Heart left ventricle (tissue), 16 donors: Measurements from ENCODE around the gene RPL3. TPM values are rescaled to one million over a fixed set of nuclear protein-coding genes. Genes with fewer than 3 reads are reported as not detected.

Source experiments
- ATAC-seq, 4 donors: fragments of 200-7000 bp; cut with Tn5 transposase; one replicate each; pipeline ENCODE4 v1.9.1; 2020 to 2022; ENCODE audit warnings: moderate library complexity in 4 of 4, mild to moderate bottlenecking in 3 of 4, moderate number of reproducible peaks in 1 of 4
- DNase-seq, 5 donors: peaks; one replicate each; pipeline ENCODE4 v3.0.0-alpha.2; 2020
- H3K27ac ChIP-seq, 12 donors: fragments of 200-600 bp; sonication (generic) in 4 of 12; one replicate each; pipeline versions ENCODE4 v1.5.0 to v1.8.0; 2016 to 2022; ENCODE audit warnings: mild to moderate bottlenecking in 2 of 12
- H3K27me3 ChIP-seq, 9 donors: fragments of 200-600 bp; sonication (generic) in 2 of 9; one replicate each; pipeline versions ENCODE4 v1.5.1 to v1.8.0; 2016 to 2022; ENCODE audit warnings: mild to moderate bottlenecking in 3 of 9
- H3K36me3 ChIP-seq, 9 donors: fragments of 200-600 bp; sonication (generic) in 2 of 9; one replicate each; pipeline versions ENCODE4 v1.5.0 to v1.8.0; 2018 to 2022; ENCODE audit warnings: mild to moderate bottlenecking in 2 of 9
- H3K4me1 ChIP-seq, 12 donors: fragments of 200-600 bp; sonication (generic) in 4 of 12; one replicate each; pipeline versions ENCODE4 v1.5.0 to v1.8.0; 2016 to 2022; ENCODE audit warnings: mild to moderate bottlenecking in 3 of 12
- H3K4me3 ChIP-seq, 12 donors: fragments of 200-600 bp; sonication (generic) in 4 of 12; one replicate each; pipeline versions ENCODE4 v1.5.0 to v1.8.0; 2017 to 2022; ENCODE audit warnings: mild to moderate bottlenecking in 9 of 12, moderate library complexity in 4 of 12
- H3K9me3 ChIP-seq, 12 donors: fragments of 200-600 bp; sonication (generic) in 4 of 12; one replicate each; pipeline versions ENCODE4 v1.5.0 to v1.8.0; 2016 to 2022; ENCODE audit warnings: mild to moderate bottlenecking in 1 of 12
- POLR2A ChIP-seq, 2 donors: fragments of 450-650 bp; IDR thresholded peaks; one replicate each; pipeline ENCODE4 v1.6.1; 2017; ENCODE audit warnings: antibody characterized with exemption in 2 of 2, mild to moderate bottlenecking in 2 of 2, moderate library complexity in 2 of 2
- WGBS, 4 donors: extraction: QIAGEN DNeasy Blood & Tissue Kit in 2 of 4; methylation state at CpG; one replicate each; pipeline versions ENCODE4 v1.1.5 to v1.1.7; 2013 to 2018; 5-methylcytosine and 5-hydroxymethylcytosine counted together
- intact Hi-C, 10 donors: fragments of 100-400 bp; cut with DNase I; formaldehyde crosslinking; loops; one replicate each; pipeline versions ENCODE4 v1.11.1 to v1.14.2; 2022
- polyA plus RNA-seq, 2 donors: library from polyadenylated mRNA; stranded (reverse); fragments of 200-250 nt; gene quantifications; one replicate each; pipeline ENCODE4 v1.2.3, GENCODE V29; 2013
- total RNA-seq, 9 donors: library from RNA; depleted of rRNA in 2 of 9; stranded (reverse); fragments of >200 nt in 2 of 9; fragmentation: NEBNext Ultra II Directional in 3 of 9; extraction: Animal tissue kit (Norgen Biotek cat#: 25700) in 3 of 9; gene quantifications; one replicate each; pipeline versions ENCODE4 v1.1.0 to v1.2.4, GENCODE V29; 2016 to 2023
- TF ChIP-seq, protein P1 (sequence below), 12 donors: fragments of 200-600 bp; sonication (generic) in 4 of 12; IDR thresholded peaks; one replicate each; pipeline versions ENCODE4 v1.5.0 to v1.8.0; 2018 to 2022; ENCODE audit warnings: antibody characterized with exemption in 12 of 12, mild to moderate bottlenecking in 5 of 12
- donor health status: ischemic (EF 13 %, LVEDD 7.1; RV severe dilation, severe dysfunction).
- donor health status: healthy with polysubstance abuse.
- donor health status: DM: no; HTN: yes; CAD: no.
- donor health status: DM: no; HTN: no; CAD: no.
- donor health status: ischemic (EF 25% LVEDD 6.9; RV normal size, moderate dysfunction).
- donor health status: ischemic (EF 25% LVEDD 5.7; RV mildly dilated, moderate dysfunction).
- donor health status: healthy.
- donor health status: DM: yes; HTN: yes; CAD: no.
- donor health status: ischemic (EF 35%, LVEDD 5.7; RV mildly dilated, moderate dysfunction).
- donor health status: nonischemic (EF 11% LVEDD 7.7; RV severe dilation, severe dysfunction).
- donor health status: DM: yes; HTN: yes; CAD: no.
- donor health status: PGD.
- donor health status: ischemic (EF 29% LVEDD 5.4; RV normal size, mild dysfunction).
- donor health status: nonischemic (EF 23%, LVEDD 6.1; RV moderate dilation, normal function).

The RPL3 gene
- total and polyA plus RNA-seq, 11 donors = 237 to 1,765 (median 336) TPM

DNA sequence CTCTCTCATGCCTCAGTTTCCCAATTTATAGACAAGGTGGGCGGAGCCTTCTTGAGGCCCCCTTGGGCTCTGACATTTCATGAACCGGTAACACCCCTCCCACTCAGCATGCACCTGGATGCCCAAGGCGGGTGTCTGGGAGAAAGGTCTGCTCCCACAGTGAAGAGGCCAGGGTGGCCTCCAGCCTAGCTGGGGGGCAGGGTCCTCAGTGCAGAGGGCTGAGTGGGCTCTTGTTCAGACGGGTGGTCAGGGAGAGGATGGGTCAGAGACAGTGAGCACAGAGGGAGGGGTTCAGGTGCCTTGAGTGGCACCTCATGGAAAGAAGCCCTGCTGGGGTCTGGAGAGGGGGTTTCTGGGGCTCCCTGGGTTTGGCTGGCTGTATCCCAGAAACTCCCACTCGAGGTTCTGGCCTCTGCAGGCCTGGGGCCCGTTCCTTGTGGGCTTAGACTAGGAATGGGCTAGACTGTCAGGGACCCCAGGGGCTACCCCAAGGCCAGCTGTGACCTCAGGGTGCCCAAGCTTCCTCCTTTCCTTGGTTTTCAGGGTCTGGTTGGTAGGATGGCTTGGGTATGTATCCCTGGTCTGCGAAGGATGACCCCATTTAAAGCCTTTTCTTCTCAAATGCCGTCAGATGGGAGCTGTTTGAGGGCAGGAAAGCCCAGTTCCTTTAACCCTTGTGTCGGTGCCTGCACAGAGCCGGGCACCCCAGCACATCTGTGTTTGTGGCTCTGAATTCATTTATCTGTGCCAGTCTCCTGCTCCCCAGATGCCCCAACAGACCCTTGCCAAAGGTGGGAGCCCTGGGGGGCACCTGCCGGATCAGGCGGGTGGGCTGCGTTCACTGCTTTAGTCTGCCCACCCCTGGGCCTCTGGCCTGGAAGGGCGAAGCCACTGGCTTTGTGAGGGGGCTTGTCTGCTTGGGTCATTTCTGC lies 31.6 kb upstream of the RPL3 start:
- TF ChIP-seq, protein P1, sequence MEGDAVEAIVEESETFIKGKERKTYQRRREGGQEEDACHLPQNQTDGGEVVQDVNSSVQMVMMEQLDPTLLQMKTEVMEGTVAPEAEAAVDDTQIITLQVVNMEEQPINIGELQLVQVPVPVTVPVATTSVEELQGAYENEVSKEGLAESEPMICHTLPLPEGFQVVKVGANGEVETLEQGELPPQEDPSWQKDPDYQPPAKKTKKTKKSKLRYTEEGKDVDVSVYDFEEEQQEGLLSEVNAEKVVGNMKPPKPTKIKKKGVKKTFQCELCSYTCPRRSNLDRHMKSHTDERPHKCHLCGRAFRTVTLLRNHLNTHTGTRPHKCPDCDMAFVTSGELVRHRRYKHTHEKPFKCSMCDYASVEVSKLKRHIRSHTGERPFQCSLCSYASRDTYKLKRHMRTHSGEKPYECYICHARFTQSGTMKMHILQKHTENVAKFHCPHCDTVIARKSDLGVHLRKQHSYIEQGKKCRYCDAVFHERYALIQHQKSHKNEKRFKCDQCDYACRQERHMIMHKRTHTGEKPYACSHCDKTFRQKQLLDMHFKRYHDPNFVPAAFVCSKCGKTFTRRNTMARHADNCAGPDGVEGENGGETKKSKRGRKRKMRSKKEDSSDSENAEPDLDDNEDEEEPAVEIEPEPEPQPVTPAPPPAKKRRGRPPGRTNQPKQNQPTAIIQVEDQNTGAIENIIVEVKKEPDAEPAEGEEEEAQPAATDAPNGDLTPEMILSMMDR (IDR thresholded peaks at IDR 0.05) = no peak
- TF ChIP-seq POLR2A (IDR thresholded peaks at IDR 0.05) = no peak
- Histone ChIP-seq H3K4me3 (peak overlapping the region; percentile 59 to 97 (median 74)), H3K36me3 (no peaks in the 10 kb centered on the region), H3K9me3 (no peaks in the 10 kb centered on the region), H3K4me1 (peaks cover 0 to 22% (median 10%) of the 10 kb centered on the region in 12 donors), H3K27me3 (no peaks in the 10 kb centered on the region), H3K27ac (peak overlapping the region in 11 of 12 donors; percentile 42 to 85 (median 73))
- peak in 1 of 5 donors; percentile 44 for DNase-seq
- intact Hi-C loops = loop anchor here in 1 of 10 donors (5.0 kb wide), 1 partner anchor 36 kb away; no protein-coding TSS in a partner anchor
- 63 to 73% (median 68%) methylated on average over 11 to 14 of the region's 14 CpGs for WGBS, 4 donors
- ATAC-seq = peak in 3 of 4 donors; percentile 4 to 16 (median 16)

DNA sequence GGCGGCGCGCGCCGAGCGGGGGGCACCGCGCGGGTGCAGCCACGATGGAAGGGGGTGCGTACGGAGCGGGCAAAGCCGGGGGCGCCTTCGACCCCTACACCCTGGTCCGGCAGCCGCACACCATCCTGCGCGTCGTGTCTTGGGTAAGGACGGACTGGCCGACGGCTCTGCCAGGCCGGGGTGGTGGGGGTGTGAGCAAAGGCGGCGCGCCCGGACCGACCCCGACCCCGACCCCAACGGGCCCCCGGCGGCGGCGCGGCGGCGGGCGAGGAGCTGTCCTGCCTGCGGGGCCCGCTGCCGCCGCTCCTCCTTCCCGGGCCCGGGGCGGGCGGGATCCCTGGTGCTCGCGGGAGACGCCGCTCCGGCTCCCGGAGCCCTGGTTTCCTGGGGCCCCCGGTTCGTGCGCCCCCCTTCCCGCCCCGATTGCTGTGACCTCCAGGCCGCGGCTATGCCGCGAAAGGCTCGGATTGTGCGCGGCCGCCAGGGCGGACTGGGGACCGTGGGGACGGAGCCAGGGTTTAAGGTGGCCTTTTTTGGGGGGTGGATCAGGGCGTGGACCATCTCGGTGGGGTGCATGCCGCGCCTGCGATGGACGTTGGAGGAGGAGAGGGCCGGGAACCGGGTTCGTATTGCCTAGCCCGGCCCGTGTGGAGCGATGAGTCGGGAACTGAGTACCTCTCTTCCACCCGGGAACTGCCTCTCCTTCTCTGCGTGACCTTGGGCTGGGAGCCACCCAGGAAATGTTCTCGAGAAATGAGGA lies 30.7 kb upstream of the RPL3 start, which contains the start of gene SYNGR1:
SYNGR1 (plus strand) TSS at position 25 of the 760 bp plus-strand sequence; CDS start at position 45, 20 bp downstream.
- peak within 1 kb of the TSS in 11 of 12 donors; percentile 46 to 85 (median 73) for H3K27ac ChIP-seq
- peaks cover 0 to 22% (median 10%) of the 10 kb centered on the region in 12 donors for H3K4me1 ChIP-seq
- 1 to 2% (median 1%) methylated on average over 29 to 87 of the region's 87 CpGs for WGBS, 4 donors
- no peaks in the 10 kb centered on the region for H3K27me3 ChIP-seq
- DNase-seq = peak in 3 of 5 donors; percentile 33 to 74 (median 51)
- peak within 1 kb of the TSS; percentile 59 to 97 (median 74) for H3K4me3 ChIP-seq
- H3K9me3 ChIP-seq = no peaks in the 10 kb centered on the region
- H3K36me3 ChIP-seq = no peaks in the 10 kb centered on the region
- intact Hi-C loops = loop anchor here in 7 of 10 donors (5.0 to 10.0 kb wide), 6 partner anchors 37 to 685 kb away; partner anchors contain the start of gene ATF4 (in 4 of the 7)
- peak; percentile 15 to 45 (median 41) for ATAC-seq
- TF ChIP-seq, protein P1 (IDR thresholded peaks at IDR 0.05) = no peak
- peak in 1 of 2 donors; percentile 35 for TF ChIP-seq POLR2A (IDR thresholded peaks at IDR 0.05)

GRCh38 chr22:39349506-39349966 lies 30.1 kb upstream of the RPL3 start:
- ATAC-seq (peak; percentile 38 to 69 (median 57)), DNase-seq (peak in 3 of 5 donors; percentile 50 to 59 (median 54))
- Histone ChIP-seq H3K9me3 (no peaks in the 10 kb centered on the region), H3K27ac (peak overlapping the region in 11 of 12 donors; percentile 46 to 85 (median 69)), H3K27me3 (peaks cover 0 to under 1% (median 0%) of the 10 kb centered on the region in 9 donors), H3K36me3 (no peaks in the 10 kb centered on the region), H3K4me1 (peaks cover 0 to 22% (median 10%) of the 10 kb centered on the region in 12 donors), H3K4me3 (peak overlapping the region; percentile 59 to 97 (median 74))
- WGBS, 4 donors = 2 to 12% (median 5%) methylated on average over 7 to 57 of the region's 57 CpGs
- intact Hi-C loops = loop anchor here in 7 of 10 donors (5.0 to 10.0 kb wide), 5 partner anchors 165 to 685 kb away; partner anchors contain the start of gene ATF4 (in 4 of the 7)
- TF ChIP-seq, protein P1 (IDR thresholded peaks at IDR 0.05) = no peak
- no peak for TF ChIP-seq POLR2A (IDR thresholded peaks at IDR 0.05)
